ENCODE measurements around the gene RASAL2. TPM values are rescaled to one million over a fixed set of nuclear protein-coding genes. Genes with fewer than 3 reads are reported as not detected.

The RASAL2 gene
- total and polyA plus RNA-seq, 2 of the 13 experiments (the other 11 are each of a cell fraction or from before 2014, with no cell fraction given), result 5.4 to 5.9 TPM

DNA sequence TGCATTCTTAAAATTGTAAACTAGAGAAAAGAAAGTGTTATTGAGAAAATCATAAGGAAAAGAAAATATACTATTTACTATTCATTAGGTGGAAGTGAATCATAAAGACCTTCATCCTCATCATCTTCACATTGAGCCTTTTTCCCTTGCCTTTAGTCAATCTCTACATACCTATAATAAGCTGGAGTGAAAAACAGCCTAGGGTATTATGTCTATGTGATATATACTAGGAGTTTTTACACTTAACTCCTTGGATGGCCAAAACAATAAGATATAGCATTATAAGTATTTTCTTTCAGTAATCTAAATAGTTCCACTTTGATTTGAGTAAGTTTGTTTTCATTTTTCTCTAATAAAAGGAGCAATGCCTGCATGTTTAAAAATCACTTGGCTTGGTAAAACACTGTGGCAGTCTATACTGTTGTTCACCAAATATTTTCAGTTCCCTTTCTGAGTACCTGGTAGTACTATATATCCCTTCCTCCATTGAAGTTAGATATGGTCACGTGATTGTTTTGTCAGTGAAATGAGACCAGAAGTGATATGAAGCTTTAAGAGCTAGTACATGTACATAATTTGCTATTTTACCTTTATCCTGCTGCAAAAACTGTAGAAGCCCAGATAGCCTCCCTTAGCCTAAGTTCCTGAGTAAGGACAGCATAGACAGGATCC lies 324.5 kb downstream of the RASAL2 start:
- Histone ChIP-seq H3K27ac (ENCODE audit: extremely low read length, insufficient read depth, low read length) (no peak overlapping the region), H3K4me2 (ENCODE audit: low read depth, low read length) (no peak overlapping the region), H3K79me2 (ENCODE audit: insufficient read depth, low read length) (no peaks in the 10 kb centered on the region), H4K20me1 (ENCODE audit: insufficient read depth, low read length) (no peaks in the 10 kb centered on the region), H3K27me3 (ENCODE audit: control insufficient read depth in 1 of 2, insufficient read depth in 2 of 2, low read length in 2 of 2) (no peaks in the 10 kb centered on the region), H3K36me3 (replicated peaks in 1 of 2; ENCODE audit: control insufficient read depth in 1 of 2, insufficient read depth in 2 of 2, low read length in 2 of 2) (no peaks in the 10 kb centered on the region), H3K4me1 (ENCODE audit: insufficient read depth, low read length) (no peaks in the 10 kb centered on the region), H2AFZ (ENCODE audit: low read length) (no peak overlapping the region), H3K9me3 (ENCODE audit: low read length) (0 out of 2 replicates have a peak, but pooled peaks cover 6% of the 10 kb centered on the region), H3K4me3 (replicated peaks in 1 of 3; ENCODE audit: insufficient read depth in 1 of 3, low read depth in 2 of 3, low read length in 3 of 3) (no peak overlapping the region), H3K9ac (ENCODE audit: insufficient read depth, low read depth, low read length) (no peak overlapping the region)
- TF ChIP-seq THAP11 (CRISPR knock-in tag; IDR thresholded peaks at IDR 0.05), result no peak
- TF ChIP-seq PITX1 (CRISPR knock-in tag; IDR thresholded peaks at IDR 0.05), result no peak
- TF ChIP-seq, protein P1, sequence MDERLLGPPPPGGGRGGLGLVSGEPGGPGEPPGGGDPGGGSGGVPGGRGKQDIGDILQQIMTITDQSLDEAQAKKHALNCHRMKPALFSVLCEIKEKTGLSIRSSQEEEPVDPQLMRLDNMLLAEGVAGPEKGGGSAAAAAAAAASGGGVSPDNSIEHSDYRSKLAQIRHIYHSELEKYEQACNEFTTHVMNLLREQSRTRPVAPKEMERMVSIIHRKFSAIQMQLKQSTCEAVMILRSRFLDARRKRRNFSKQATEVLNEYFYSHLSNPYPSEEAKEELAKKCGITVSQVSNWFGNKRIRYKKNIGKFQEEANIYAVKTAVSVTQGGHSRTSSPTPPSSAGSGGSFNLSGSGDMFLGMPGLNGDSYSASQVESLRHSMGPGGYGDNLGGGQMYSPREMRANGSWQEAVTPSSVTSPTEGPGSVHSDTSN (CRISPR knock-in tag; IDR thresholded peaks at IDR 0.05), result no peak
- no peak for TF ChIP-seq KLF15 (CRISPR knock-in tag; IDR thresholded peaks at IDR 0.05; ENCODE audit: borderline replicate concordance)
- no peak for TF ChIP-seq ZNF234 (CRISPR knock-in tag; conservative IDR thresholded peaks at IDR 0.05)
- no peak for TF ChIP-seq KAT2B (IDR thresholded peaks at IDR 0.05; ENCODE audit: borderline replicate concordance, low read depth, low read length)
- TF ChIP-seq PPARG (CRISPR knock-in tag; conservative IDR thresholded peaks at IDR 0.05), result no peak
- no peak for TF ChIP-seq ZSCAN22 (CRISPR knock-in tag; IDR thresholded peaks at IDR 0.05)
- TF ChIP-seq HBP1 (CRISPR knock-in tag; IDR thresholded peaks at IDR 0.05; ENCODE audit: low read depth), result no peak
- TF ChIP-seq, protein P2, sequence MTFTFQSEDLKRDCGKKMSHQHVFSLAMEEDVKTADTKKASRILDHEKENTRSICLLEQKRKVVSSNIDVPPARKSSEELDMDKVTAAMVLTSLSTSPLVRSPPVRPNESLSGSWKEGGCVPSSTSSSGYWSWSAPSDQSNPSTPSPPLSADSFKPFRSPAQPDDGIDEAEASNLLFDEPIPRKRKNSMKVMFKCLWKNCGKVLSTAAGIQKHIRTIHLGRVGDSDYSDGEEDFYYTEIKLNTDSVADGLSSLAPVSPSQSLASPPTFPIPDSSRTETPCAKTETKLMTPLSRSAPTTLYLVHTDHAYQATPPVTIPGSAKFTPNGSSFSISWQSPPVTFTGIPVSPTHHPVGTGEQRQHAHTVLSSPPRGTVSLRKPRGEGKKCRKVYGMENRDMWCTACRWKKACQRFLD (CRISPR knock-in tag; IDR thresholded peaks at IDR 0.05; ENCODE audit: borderline replicate concordance), result no peak
- no peak for TF ChIP-seq SAP130 (CRISPR knock-in tag; IDR thresholded peaks at IDR 0.05; ENCODE audit: low read depth)
- ChIA-PET CTCF (ENCODE audit: low intra/inter-chr PET ratio, low total read pairs) (no interaction called here), POLR2A (no interaction called here)
- DNase-seq (ENCODE audit: low spot score), result no peak
- no TSS peak for BruUV-seq (replicated peaks)
- intact Hi-C loops (cut with micrococcal nuclease; ENCODE audit: unreplicated experiment), result no loop called here
- ATAC-seq, result no peak
- no peak for FAIRE-seq
- in situ Hi-C loops (cut with HindIII; ENCODE audit: extremely low pct_ligation_motif_present, low pct_unique_long_range_greater_than_20kb), result no loop called here
- WGBS (ENCODE audit: low lambda C conversion rate), result 100% methylated on average over 1 of the region's 1 CpG

Measured in HepG2 (cell line).